COLO829 (cell line): ENCODE data around the gene DIAPH3.

ENCODE experiments used
- DNase-seq: peaks from one replicate; pipeline ENCODE4 v3.0.0; 2012; ENCODE audit warnings: low spot score

Gene DIAPH3

GRCh38 chr13:59633290-59633689 is 530.4 kb downstream of the DIAPH3 start:
- no peak for DNase-seq

GRCh38 chr13:59631271-59631670 is 532.5 kb downstream of the DIAPH3 start:
- DNase-seq = no peak

GRCh38 chr13:59625111-59625510 is 538.6 kb downstream of the DIAPH3 start:
- no peak for DNase-seq

- DNase-seq = no peak
Observed at GRCh38 chr13:59623206-59623915, 540.4 kb downstream of the DIAPH3 start.

GRCh38 chr13:59621773-59622172 is 542.0 kb downstream of the DIAPH3 start:
- no peak for DNase-seq
